GM18867 (cell line): ENCODE results near the gene ZC3H8.
"Not testable (repeated sequence)": the region's sequence is repeated elsewhere in the genome, so short reads cannot be mapped to it uniquely, and the experiment has no call there.

Experiments used
- ATAC-seq: cut with Tn5 transposase; IDR thresholded peaks from one replicate; pipeline ENCODE4 v1.9.1; 2021; ENCODE audit warnings: mild to moderate bottlenecking, moderate library complexity; ENCODE audit not compliant: unreplicated experiment

The ZC3H8 gene

DNA sequence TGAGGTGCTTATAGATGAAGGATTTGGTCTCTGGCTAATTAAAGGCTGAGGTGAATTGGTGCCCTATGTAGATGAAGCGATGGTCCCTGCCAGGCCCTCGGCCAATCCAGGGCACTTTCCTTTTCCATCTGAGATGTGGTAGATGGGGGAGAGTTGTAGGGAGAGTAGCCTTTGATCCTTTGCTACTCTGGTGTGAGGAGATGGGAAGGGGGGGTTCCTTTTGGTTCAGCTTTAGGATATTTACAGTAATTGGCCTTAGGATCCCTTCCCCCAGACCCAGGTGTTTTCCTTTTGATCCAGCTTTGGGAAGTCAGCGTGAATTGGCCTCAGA is 5.4 kb upstream of the ZC3H8 start:
- ATAC-seq = no peak

DNA sequence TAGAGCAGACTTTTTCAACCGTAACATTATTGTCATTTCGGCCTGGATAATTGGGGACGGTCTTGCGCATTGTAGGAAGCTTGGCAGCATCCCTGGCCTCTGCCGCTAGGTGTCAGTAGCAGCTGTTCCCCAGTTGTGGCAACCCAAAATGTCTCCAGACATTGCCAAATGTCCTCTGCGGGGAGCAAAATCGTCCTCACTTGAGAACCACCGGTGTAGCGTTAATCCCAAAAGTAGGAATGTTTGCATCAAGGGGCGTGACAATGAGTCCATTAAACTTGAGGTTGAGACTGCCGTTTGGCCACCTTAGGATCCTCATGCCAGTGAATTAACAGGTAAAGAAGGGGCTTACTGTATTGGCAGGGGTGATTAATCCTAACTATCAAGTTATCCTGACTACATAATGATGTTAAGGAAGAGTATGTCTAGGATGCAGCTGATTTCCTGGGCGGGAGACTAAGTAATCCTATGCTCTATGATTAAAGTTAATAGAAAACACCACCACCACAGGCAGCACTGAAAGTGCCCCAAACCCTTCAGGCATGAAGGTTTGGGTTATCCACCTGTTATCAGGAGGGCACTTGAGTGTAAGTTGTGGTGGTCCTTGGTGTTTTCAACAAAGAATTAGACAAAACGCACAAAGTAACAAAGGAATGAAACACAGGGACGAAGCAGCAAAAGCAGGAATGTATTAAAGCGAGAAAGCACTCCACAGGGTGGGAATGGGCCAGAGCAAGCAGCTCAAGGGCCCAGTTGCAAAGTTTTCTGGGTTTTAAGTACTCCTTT is 4.9 kb upstream of the ZC3H8 start:
- ATAC-seq = peak; percentile 42

DNA sequence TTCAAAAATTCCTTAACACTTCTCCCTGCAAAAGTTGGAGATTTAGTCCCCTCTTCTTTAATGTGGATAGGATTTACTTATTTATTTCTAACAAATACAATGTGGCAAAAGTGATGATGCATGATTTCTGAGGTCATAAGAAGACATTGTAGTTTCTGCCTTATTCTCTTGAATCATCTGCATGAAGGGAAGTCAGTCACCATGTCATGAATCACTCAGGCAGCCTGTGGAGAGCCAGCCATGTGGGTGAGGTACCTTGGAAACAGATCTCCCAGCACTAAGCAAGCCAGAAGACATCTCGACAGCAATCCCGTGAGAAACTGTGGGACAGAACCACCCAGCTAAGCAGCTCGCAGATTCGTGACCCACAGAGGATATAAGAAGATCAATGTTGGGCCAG is 2.7 kb upstream of the ZC3H8 start:
- no peak for ATAC-seq

- ATAC-seq = no peak
These were observed 1.8 kb upstream of the ZC3H8 start for GRCh38 chr2:112256654-112257053.

DNA sequence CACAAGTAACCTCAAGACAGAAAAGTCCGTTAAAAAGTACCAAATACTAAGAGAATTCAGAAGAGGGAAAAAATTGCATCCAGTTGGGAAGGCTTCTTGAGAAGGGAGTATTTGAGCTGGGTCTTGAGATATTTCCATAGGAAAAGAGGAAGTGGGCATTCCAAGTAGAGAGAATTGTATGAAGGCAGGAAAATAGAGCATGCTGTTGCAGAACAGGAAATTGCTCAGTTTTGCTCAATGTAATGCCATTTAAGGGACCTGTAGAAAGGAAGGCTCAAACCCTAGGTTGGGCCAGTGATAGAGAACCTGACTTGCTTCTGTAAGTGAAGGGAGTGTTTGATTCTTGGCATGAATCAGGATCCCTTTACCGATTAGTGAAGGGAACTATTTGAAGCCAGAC is 1.0 kb upstream of the ZC3H8 start:
- ATAC-seq = no peak

DNA sequence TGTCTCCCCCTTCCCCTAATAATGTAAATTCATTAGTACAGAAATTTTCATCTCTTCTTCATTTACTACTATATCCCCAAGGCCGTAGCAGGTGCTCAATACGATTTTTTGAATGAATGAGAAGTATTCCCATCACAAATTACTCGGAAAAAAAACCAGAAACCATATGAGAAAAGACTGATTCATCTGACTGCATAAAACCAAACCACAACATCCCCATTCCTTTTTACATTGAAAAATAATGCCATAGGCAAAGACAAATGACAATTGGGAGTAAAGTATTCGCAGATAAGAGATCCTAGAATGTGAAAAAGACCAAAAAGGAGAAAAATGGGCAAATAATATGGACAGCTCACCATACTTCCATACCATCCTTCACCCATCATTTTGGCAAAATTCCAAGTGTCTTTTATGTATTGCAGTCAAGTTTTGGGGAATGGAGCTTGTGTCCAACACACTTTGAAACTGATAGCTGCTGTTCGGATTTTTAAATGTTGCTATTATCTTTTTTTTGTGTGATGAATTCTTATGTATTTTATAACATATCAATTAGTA is 1.5 kb downstream of the ZC3H8 start:
- ATAC-seq = no peak

DNA sequence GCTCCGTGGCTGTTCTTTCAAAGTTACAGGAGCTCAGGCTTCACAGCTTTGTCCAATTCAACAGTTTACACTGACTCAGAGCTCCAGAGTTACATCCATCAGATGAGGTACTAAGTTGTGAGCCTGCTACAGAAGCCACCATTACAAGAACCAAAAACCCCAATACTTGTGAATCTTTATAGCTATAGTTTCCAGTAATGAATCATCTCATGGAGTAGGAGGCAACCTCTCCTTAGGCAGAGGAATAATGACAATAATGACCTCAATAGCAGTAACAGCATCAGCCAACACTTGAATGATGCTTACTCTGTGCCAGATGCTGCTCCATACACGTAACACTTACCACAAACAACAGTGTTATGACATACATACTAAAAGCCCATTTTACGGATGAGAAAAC is 3.6 kb downstream of the ZC3H8 start:
- no peak for ATAC-seq

- ATAC-seq = no peak
These were observed 10.0 kb downstream of the ZC3H8 start for GRCh38 chr2:112244854-112245253.

GRCh38 chr2:112243233-112243632 is 11.6 kb downstream of the ZC3H8 start:
- no peak for ATAC-seq

DNA sequence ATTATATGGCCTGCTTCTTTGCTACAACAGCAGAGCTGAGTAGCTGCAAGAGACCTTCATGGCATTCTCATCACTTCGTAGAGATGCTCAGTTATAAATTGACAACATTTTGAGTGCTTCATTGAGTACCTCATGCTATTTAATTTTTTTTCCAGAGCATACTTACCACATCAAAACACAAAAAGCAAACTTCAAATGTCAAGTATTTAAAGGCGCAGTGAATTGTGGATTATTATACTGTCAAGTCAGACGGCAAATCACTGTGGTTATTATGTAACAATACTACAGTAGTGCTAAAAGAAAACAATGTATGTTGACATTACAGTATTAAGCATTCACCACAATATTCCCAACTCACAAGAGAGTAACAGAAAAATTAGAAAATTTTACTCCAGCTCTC is 12.5 kb downstream of the ZC3H8 start:
- no peak for ATAC-seq

GRCh38 chr2:112239862-112240261 is 15.0 kb downstream of the ZC3H8 start:
- ATAC-seq = no peak

DNA sequence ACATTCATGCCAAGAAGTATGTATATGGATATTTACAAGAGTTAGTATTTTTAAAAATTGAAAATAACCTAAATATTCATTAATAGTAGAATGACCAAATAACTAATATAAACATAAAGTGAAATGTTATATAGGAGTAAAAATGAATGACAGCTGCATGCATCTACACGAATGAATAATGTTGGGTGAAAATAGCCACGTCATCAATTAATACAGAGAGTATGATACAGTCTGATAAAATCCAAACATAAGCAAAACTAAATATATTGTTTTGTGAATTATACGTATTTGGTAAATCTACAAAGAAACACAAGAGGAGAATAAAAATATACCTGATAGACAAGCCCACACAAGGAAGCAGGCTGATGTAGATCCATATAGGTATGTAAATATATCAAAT is 24.5 kb downstream of the ZC3H8 start:
- no peak for ATAC-seq

DNA sequence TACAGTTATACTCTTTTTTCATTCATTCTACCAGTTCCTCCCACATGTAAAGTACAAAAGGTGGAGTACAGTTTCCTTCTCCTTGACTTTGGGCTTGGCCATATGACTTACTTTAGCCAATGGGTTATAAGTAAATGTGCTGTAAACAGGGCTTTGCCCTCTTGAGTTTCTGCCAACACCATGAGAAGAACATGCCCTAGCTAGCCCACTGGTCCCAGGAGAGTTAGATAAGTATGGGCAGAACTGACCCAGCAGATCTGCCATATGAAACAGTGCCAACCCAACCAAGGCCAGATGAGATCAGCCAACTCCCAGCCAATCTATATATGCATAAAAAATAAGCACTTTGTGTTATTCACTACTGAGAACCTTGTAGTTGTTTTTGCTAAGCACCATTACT is 25.5 kb downstream of the ZC3H8 start:
- ATAC-seq = no peak

- ATAC-seq = no peak
These were observed 34.0 kb downstream of the ZC3H8 start for GRCh38 chr2:112220831-112221230.

DNA sequence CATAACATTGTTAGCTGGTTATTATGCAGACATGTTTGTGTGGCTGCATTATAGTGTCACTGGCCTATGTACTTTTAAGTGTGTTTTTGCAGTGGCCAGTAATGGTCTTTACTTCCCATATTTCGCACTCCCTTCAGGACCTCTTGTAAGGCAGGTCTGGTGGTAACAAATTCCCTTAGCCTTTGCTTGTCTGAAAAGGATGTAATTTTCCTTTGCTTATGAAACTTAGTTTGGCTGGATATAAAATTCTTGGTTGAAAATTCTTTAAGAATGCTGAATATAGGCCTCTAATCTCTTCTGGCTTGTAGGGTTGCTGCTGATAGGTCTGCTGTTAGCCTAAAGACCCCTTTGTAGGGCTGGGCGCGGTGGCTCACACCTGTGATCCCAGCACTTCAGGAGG is 34.7 kb downstream of the ZC3H8 start:
- ATAC-seq = no peak

DNA sequence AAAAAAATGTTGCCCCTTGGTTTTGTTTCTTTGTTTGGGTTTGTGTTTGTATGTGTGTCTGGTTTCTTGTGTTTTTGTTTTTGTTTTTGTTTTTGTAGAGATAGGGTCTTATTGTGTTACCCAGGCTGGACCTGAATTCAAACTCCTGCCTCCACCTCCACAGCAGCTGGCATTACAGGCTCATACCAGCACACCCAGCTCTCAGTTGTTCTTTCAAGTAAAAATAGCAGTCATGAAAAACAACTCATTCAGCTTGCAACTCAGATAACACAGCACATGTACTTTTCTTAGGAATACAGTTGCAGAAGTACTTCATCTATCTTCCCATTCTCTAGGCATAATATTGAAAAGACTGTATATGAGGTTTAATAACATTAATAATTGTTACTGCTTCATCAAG is 37.0 kb downstream of the ZC3H8 start:
- no peak for ATAC-seq

- no peak for ATAC-seq
These were observed 38.7 kb downstream of the ZC3H8 start for GRCh38 chr2:112216167-112216566.

- ATAC-seq = not testable (repeated sequence)
These were observed 46.9 kb downstream of the ZC3H8 start for GRCh38 chr2:112207905-112208304.

GRCh38 chr2:112204411-112204810 is 50.4 kb downstream of the ZC3H8 start:
- ATAC-seq = no peak

DNA sequence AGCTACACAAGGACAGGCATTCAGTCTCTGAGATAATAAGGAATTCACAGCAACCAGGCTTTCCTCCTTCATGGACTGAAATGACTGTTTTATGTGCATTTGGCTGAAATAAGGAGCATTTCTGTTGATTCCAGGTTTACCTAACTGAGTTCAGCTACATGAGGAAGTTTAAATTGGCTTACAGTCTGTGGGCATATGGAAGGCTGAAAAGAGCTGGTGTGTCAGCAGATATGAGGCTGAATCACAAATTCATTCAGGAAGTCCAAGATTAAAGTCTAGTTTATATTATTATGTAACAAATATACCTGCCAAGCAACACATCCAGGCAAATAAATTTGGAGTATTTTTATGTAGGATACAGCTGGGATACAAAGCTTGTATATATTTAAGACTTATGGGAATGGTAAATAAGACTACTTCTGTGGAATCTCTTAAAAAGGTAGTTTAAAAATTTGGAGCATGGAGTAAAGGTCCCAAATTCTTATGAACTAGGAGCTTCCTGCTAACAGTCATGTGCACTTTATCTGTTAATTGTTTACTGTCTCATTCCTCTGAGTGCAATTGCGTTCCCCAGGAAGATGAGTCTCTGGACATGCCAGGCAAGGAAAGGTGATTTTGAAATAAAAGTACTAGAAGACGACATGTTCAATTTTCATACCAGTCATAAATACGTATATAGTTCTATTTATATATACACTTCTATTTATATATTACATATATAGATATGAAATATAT is 53.0 kb downstream of the ZC3H8 start:
- no peak for ATAC-seq

GRCh38 chr2:112199188-112199587 is 55.7 kb downstream of the ZC3H8 start:
- no peak for ATAC-seq

- ATAC-seq = no peak
These were observed 56.1 kb downstream of the ZC3H8 start for GRCh38 chr2:112198780-112199179.
